Measurements from ENCODE around the gene BRWD1.
A peak's percentile ranks its signal among the peaks of the same experiment; 100 is the strongest.

BRWD1 gene

DNA sequence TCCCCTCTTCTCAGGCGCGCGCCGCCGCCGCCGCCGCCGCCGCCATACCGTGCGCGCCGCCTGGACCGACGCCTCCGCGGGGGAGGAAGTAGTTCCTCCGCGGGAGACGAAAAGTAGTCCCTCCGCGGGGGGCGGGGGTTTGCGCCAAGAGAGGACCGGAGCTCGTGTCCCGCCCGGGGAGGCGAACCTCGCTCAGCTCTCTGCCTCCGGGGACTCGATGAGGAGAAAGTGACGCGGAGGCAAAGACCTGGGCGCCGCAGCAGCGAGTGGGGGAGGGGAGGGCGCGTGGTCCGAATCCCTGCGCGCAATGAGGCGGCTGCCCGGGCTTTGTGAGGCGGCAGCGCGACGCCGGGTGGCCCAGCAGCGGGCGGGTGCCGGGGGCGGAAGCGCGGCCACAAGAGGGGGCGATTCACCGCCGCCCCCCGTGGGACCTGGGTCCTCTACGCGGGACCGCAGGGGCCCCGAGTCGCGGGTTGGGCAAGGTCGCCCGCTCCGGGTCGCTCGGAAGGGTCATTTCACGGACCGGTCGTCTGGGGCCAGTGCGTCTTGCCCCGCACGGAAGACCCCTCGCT lies at the start of gene BRWD1:
Gene BRWD1, minus strand, starts transcription at position 62 of the 572 bp plus-strand sequence. CDS start 141 bp downstream, outside the sequence.
- TF ChIP-seq, protein P1, sequence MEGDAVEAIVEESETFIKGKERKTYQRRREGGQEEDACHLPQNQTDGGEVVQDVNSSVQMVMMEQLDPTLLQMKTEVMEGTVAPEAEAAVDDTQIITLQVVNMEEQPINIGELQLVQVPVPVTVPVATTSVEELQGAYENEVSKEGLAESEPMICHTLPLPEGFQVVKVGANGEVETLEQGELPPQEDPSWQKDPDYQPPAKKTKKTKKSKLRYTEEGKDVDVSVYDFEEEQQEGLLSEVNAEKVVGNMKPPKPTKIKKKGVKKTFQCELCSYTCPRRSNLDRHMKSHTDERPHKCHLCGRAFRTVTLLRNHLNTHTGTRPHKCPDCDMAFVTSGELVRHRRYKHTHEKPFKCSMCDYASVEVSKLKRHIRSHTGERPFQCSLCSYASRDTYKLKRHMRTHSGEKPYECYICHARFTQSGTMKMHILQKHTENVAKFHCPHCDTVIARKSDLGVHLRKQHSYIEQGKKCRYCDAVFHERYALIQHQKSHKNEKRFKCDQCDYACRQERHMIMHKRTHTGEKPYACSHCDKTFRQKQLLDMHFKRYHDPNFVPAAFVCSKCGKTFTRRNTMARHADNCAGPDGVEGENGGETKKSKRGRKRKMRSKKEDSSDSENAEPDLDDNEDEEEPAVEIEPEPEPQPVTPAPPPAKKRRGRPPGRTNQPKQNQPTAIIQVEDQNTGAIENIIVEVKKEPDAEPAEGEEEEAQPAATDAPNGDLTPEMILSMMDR (IDR thresholded peaks at IDR 0.05; ENCODE audit: insufficient read depth, low read depth, low read length, missing control alignments): no peak
- H3K4me3 ChIP-seq (ENCODE audit: low read depth, low read length): peak within 1 kb of the TSS; percentile 80
- peak; percentile 94 for DNase-seq (ENCODE audit: low read depth)

DNA sequence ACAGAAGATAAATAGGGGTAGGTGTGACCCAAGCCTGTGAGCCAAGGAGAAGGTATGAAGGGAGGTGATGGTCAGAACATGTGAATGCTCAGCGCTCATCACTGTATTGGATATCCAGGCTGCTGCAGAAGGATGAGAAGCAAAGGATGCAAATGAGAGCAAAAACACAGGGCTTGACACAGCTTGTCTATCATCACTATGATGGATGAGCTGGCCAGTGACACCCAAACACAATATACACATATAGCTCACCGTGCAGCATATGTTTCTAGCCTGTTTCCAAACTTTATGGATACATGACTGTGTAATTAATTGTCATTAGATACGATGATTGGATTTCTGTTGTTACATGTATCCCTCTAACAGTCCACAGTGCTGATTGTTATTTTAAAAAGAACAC lies 49.3 kb upstream of the BRWD1 start:
- no peak for DNase-seq (ENCODE audit: low read depth)
- TF ChIP-seq, protein P1 (IDR thresholded peaks at IDR 0.05; ENCODE audit: insufficient read depth, low read depth, low read length, missing control alignments): no peak
- no peak overlapping the region for H3K4me3 ChIP-seq (ENCODE audit: low read depth, low read length)

DNA sequence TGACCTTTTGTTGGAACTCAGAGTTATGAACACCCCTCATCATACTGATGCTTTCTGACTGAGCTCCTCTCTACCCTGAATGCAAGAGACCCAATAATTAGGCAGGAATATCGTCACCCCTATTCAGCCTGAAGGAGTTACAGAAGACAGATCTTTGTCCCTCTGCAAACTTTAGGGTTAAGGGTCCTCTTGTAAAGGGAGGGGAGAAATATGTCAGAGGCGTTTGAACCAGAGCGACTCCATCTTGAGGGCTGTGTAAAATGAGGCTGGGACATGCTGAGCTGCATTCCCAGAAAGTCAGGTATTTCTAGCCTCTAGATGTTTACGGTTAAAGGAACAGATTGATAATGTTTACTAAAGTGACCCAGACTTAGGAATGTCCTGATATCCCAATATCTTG lies 46.0 kb upstream of the BRWD1 start:
- DNase-seq (ENCODE audit: low read depth): no peak
- TF ChIP-seq, protein P1 (IDR thresholded peaks at IDR 0.05; ENCODE audit: insufficient read depth, low read depth, low read length, missing control alignments): no peak
- no peak overlapping the region for H3K4me3 ChIP-seq (ENCODE audit: low read depth, low read length)

DNA sequence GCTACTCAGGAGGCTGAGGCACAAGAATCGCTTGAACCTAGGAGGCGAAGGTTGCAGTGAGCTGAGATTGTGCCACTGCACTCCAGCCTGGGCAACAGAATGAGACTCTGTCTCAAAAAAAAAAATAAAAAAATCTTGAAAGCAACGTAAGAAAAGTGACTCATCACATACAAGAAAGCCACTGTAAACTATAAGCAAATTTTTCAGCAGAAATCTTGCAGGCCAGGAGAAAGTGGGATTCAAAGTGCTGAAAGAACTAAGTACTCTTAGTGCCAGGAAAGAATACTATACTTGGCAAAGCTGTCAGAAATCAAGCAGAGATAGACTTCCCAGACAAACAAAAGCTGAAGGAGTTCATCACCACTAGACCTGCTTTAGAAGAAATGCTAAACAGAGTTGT lies 39.9 kb upstream of the BRWD1 start:
- DNase-seq (ENCODE audit: low read depth): no peak
- TF ChIP-seq, protein P1 (IDR thresholded peaks at IDR 0.05; ENCODE audit: insufficient read depth, low read depth, low read length, missing control alignments): no peak
- no peak overlapping the region for H3K4me3 ChIP-seq (ENCODE audit: low read depth, low read length)

DNA sequence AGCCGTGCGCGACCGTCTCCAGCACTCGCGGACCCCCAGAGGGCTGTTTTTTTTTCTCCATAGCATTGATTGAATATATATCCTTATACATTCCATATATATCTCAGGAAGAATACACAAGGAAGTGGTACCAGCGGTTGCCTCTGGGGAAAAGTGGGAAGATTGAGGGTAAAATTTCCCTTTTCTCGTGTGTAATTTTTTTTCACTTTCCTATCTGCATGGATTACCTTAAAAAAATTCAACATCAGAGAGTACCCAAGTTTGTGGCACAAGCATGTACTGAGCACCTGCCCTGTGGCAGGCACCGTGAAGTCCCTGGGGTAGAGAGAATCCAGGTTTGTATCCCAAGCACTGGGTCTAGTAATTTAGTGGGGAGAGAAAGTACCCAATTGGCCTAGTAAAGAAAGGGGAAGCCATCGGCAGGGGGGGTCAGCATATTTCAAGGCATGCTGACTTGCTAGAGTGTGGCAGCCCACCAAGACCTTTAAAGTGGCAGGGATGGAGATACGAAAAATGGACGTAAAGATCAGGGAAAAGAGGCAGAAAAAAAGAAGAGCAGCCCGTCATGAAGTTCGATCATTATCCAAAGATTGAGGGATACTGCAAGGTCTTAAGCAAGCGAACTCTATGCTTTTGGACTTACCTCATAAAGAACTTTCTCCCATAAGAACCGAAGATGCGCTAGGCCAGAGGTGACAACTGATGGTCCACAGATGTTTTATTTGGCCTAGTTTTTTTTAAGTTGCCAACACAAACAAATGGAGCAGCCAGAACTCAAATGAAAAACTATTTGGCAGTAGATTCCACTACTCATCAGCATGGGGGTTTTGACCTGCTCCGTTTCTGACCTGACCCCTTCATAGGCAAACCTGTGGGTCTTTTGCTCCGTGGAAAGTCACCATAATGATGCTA lies 36.9 kb upstream of the BRWD1 start:
- DNase-seq (ENCODE audit: low read depth): no peak
- peak overlapping the region; percentile 73 for H3K4me3 ChIP-seq (ENCODE audit: low read depth, low read length)
- TF ChIP-seq, protein P1 (IDR thresholded peaks at IDR 0.05; ENCODE audit: insufficient read depth, low read depth, low read length, missing control alignments): no peak

DNA sequence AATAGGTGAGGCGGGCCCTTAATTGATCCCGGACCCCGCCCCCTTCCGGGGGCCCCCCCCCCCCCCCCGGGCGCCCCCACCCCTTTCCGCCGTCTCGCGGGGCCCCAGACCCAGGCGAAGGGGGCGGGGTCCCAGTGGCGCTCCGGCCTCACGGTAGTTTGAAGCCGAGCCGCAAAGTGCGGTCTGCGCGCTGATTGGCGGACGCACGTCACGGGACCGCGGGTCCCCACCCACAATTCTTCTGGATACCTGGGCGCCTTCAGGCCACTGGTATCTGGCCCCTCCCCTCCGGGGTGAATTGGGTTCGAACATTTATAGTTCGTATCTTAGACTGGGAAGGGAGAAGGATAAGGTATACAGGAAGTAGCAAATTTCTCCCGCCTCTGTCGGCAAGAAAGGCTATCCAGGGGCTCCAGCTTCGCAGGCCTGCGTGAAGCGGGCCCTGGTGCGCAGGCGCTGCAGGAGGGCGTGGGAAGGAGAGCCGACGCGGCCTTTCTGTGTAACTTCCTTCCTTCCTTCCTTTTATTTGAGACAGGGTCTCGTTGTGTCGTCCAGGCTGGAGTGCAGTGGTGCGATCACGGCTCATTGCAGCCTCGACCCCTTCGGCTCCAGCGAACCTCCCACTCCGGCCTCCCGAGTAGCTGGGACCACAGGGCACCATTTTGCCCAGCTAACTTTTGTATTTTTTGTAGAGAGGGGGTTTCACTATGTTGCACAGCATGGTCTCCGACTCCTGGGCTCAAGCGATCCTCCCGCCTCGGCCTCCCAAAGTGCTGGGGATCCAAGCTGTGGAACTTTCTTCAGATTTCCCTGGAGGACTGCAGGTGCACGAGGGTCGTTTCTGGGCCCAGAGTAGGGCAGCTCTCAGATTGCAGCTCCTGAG lies 36.0 kb upstream of the BRWD1 start:
- DNase-seq (ENCODE audit: low read depth): peak; percentile 98
- TF ChIP-seq, protein P1 (IDR thresholded peaks at IDR 0.05; ENCODE audit: insufficient read depth, low read depth, low read length, missing control alignments): no peak
- peak overlapping the region; percentile 73 for H3K4me3 ChIP-seq (ENCODE audit: low read depth, low read length)
